ENCODE data around the gene COMT.

GRCh38 chr22:19991645-19992451 lies 50.3 kb downstream of the COMT start:
- TF ChIP-seq POLR2A (IDR thresholded peaks at IDR 0.05) (no peak), CTCF (IDR thresholded peaks at IDR 0.05) (no peak), EP300 (IDR thresholded peaks at IDR 0.05) (no peak)

All from ovary (tissue), 3 donors.